NCI-H1694 treated with DMSO at 0.1 percent for 48 hours (cell line): ENCODE measurements around the gene RMI1.
A peak's percentile ranks its signal among the peaks of the same experiment; 100 is the strongest.

ENCODE experiments used
- DNase-seq: peaks from one replicate; lab custom pipeline; 2025; lab: John Stamatoyannopoulos, UW

The RMI1 gene

DNA sequence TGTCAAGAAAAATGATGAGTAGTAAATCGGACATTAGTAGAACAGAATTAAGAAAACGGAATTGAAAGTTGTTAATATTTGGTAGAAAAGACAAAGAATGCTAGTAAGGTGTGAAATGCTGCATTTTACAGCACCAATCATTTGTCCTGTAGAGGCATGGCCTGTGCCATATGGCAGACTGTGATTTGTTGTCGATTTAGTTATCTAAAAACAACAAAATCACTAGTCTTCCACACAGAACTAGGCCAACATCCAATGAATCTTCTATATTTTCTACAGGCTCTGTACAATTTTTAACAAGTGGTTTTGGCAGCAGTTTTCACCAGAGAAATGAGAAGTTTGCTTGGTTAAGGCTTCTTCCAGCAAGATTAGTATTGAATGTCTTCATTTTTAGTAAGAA, 11.0 kb upstream of the RMI1 start:
- no peak for DNase-seq

GRCh38 chr9:83971485-83971884, 9.1 kb upstream of the RMI1 start:
- no peak for DNase-seq

DNA sequence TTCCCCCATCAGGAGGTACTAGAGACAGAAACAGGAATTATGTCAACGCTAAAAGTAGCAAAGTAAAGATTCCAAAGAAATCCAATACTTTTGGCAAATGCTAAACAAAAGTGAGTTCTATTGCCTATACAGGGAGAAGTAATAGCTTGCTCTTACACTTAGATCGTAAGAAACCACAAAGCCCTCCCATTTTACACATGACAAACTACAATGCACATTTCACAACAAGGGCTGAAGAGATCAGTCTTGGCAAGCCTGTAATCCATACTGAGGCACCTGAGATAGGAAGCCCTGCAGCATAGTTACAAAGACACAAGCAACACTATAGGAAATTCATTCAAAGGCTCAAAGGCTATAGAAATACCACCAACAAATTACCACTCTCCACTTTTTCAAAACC, 8.3 kb upstream of the RMI1 start:
- DNase-seq, result no peak

DNA sequence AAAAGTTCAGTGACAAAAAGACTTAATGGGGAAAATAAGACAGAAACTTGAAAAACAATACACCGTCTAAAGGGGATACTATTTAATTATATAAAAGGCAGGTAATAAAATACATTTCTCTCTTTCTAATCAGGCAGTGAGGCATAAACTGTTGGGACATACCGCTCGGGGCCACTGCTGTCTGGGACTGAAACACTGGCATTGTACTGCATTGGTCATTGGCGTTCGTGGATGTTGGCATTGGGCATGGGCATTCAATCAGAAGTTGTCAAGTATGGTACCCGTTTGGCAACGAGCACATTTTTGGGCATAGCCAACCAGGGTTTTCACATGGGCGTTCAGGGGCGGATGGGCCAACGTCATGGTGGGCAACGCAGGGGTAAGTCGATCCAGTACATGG, 5.3 kb upstream of the RMI1 start:
- DNase-seq, result no peak

DNA sequence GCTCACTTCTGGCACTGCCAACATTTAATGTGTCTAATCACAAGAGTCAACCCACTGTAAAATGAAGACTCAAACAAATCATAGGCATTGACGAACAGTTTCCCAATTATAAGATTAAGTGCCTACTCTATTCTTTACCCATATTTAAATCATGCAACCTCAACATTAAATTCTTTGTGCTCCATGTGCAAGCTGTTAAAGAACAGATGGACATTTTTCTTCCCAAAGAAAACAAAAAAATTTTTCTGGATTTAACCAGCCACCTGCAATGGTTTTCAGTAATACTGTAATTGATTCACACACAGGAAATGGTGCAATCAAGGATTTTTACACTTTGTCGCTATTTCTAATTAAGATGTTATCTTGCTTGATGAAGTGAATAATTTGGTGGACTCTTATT, 4.2 kb upstream of the RMI1 start:
- no peak for DNase-seq

DNA sequence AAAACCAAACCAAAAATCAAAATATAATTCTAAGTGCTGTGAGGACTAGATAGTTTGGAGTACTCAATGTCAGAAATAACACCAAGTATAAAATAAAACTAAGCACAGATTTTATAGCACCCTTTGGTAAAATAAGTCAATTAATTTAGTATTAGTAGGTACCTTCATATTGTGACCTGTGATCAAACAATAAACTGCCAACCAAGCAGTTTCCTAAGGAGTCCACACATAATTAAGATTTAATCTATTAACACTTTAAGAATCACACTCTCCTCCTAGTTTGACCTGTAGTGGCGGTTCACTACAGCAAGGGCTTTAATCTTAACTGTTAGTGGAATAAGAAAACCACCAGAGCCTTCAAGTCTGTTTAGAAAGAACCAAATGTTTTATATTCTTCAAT, 3.4 kb upstream of the RMI1 start:
- DNase-seq, result no peak

- DNase-seq, result peak; percentile 23
These were observed 1.4 kb upstream of the RMI1 start for GRCh38 chr9:83978992-83979811.

DNA sequence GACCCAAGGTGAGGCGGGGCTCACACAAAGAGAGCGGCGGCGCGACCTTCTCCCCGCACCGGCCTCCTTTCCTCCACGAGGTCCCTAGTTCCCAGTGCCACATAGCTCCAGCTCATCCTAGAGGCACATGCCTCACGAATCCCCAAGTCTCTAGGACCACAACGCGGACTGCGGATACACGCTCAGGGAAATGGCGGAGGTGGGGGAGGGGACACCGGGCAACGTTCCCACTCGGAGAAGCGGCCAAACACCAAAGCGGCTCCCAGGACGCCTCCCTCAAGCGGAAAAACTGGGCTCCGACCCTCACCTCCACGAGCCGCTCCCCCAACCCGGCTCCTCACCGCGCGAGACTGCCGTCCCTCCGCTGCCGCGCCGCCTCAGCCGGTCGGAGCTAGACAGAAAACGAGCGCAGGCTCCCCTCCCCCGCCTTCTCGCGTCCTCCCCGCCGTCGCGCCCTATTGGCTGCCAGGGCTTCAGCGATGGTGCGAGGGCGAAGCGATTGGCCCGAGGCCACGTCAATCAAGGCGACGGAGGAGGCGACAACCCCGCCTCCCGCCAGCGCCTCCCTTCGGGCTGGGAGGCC, 702 bp upstream of the RMI1 start, which contains the start of gene HNRNPK:
TSS of gene HNRNPK (minus strand) at position 404 of the 583 bp plus-strand sequence. CDS start 1,963 bp downstream, outside the sequence.
- peak; percentile 91 for DNase-seq

- peak; percentile 67 for DNase-seq
These were observed 694 bp downstream of the RMI1 start for GRCh38 chr9:83981126-83981871.

DNA sequence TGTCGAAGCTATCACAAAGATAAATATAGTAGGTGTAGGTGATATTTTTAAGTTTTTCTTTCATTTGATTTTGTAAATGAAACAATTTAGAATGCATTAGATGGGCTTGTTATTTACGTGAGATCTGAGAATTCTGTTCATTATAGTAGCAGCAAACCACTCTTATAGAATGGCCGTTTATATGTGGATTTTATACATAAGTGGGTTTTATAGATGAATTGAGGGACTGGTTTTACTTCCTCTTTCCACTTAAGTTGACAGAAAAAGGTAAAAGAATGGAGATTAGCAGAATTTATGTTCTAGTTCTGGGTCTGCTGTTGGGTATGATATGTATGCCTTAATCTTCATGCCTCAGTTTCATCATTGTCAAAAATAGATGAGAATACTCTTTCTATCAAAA, 5.6 kb downstream of the RMI1 start:
- no peak for DNase-seq

DNA sequence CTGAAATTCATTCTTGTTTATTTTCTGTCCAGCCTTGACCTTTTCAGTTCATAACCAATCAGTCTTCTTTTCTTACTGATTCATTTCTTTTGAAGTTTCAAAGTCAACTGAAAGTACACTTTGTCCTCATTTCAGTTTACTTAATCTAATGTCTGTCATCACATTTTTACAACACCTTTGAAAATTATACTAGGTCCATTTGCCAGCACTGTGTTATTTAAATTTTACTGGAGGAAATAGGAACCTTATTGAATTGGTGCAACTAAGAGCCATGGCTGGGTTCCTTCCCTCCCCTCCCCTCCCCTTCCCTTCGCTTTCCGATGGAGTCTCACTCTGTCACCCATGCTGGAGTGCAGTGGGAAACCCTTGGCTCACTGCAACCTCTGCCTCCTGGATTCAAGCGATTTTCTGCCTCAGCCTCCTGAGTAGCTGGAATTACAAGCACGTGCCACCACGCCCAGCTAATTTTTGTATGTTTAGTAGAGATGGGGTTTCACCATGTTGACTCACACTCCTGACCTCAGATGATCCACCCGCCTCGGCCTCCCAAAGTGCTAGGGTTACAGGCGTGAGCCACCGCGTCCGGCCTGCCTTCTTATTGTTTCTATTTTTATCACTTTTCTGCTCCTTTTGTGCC, 6.3 kb downstream of the RMI1 start:
- no peak for DNase-seq

- no peak for DNase-seq
These were observed 6.8 kb downstream of the RMI1 start for GRCh38 chr9:83987402-83987791.

GRCh38 chr9:83988411-83988810, 7.8 kb downstream of the RMI1 start:
- DNase-seq, result no peak

DNA sequence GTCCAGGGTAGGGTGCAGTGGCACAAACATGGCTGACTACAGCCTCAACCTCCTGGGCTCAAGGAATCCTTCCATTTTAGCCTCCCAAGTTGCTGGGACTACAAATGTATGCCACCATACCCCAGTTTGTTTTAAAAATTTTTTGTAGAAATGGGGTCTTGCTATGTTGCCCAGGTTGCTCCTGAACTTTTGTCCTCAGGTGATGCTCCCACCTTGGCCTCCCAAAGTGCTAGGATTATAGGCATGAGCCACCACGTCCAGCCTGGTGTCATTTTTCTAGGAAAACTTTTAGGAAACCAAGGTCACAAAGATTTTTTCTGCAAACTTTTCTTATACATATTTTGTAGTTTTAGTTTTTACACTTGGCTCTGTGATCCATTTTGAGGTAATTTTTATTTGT, 10.8 kb downstream of the RMI1 start:
- no peak for DNase-seq

GRCh38 chr9:83992407-83992806, 11.8 kb downstream of the RMI1 start:
- DNase-seq, result no peak

GRCh38 chr9:83992901-83993300, 12.3 kb downstream of the RMI1 start:
- no peak for DNase-seq

DNA sequence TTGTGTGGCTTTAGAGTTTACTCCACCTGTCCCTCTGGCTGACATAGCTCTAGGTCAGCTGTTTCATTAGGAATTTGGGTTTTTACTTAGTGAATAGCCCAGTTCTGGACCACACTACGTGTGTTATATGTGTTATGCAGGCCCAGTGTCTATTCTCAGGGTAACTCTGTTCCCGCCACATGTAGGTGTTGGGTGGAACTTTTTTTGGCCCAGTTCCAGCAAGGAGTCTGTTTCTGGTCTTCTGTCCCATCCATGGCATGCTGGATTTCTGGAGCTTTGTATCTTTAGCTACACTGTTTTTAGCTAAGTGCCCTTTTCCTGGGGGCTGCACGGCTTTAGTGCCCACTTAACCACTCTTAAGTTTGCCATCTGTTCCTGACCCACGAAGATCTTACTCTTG, 15.5 kb downstream of the RMI1 start:
- no peak for DNase-seq

DNA sequence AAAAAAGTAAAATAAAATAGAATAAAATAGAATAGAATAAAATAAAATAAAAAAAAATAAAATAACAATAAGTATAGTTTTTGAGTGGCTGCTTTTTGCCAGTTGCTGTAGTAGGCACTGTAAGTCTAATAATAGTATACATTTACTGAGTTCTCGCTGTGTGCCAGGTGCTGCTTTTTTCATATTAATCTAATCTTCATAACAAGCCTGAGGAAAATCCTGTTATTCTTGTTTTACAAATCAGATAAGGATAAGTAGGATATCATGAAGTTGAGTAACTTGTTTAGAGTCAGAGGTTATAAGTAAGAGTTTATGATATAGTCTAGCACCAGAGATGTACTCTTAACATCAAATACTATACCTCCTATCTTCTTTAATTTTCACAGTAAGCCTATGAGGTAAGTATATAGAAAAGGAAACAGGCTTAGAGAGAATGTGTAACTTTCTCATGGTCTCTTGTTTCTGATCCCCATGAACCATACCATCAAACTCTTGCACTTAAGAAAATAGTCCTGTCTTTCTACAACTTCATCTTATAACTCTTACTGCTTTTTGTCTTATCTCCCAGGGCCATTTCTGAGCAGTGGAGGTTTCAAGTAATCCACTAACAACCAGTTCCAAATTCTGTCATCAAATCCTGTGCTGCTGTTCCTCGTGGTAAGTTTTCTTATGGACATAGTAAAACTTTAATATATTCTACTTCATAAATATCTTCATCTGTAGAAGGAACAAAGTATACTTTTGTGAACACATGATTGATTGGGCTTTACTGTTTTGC, 18.7 kb downstream of the RMI1 start:
- DNase-seq, result no peak

DNA sequence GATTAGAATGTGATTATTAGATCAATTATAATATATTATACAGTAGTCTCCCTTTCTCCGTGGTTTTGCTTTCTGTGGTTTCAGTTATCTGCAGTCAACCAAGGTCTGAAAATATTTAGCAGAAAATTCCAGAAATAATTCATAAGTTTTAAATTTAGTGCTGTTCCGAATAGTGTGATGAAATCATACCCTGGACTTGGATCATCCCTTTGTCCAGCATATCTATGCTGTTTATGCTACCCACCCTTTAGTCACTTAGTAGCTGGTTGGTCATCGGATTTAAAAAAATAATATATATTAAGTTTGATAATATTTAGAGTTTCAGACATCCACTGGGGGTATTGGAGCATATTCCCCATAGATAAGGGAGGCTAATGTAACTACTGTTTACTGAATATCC, 19.6 kb downstream of the RMI1 start:
- no peak for DNase-seq

DNA sequence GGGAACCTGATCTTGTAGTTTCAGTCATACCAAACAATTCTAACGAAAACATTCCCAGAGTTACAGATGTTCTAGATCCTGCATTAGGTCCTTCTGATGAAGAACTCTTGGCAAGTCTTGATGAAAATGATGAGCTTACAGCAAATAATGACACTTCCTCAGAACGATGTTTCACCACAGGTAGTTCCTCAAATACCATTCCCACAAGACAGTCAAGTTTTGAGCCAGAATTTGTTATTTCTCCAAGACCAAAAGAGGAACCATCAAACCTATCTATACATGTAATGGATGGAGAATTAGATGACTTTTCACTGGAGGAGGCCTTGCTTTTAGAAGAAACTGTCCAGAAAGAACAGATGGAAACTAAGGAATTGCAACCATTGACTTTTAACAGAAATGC, 21.0 kb downstream of the RMI1 start:
- no peak for DNase-seq

GRCh38 chr9:84002344-84002743, 21.7 kb downstream of the RMI1 start:
- no peak for DNase-seq

- DNase-seq, result no peak
These were observed 22.6 kb downstream of the RMI1 start for GRCh38 chr9:84003246-84003645.
